KG1 (cell line): ENCODE measurements around the gene SMURF2.
"Not testable (repeated sequence)": the region's sequence is repeated elsewhere in the genome, so short reads cannot be mapped to it uniquely, and the experiment has no call there.

Source experiments
- DNase-seq: peaks from one replicate; lab custom pipeline; 2025; lab: John Stamatoyannopoulos, UW

Gene SMURF2

GRCh38 chr17:64661976-64662773 lies at the start of gene SMURF2:
TSS of gene SMURF2 (minus strand) at chr17:64662307. CDS start at chr17:64661880, 427 bp downstream.
- DNase-seq = peak; percentile 54

- no peak for DNase-seq
These were observed 47.4 kb upstream of the SMURF2 start for GRCh38 chr17:64709481-64709880.

- no peak for DNase-seq
These were observed 45.0 kb upstream of the SMURF2 start for GRCh38 chr17:64707050-64707591.

GRCh38 chr17:64706224-64707049 lies 44.3 kb upstream of the SMURF2 start:
- DNase-seq = no peak

- DNase-seq = no peak
These were observed 40.7 kb upstream of the SMURF2 start for GRCh38 chr17:64702815-64703214.

- DNase-seq = no peak
These were observed 36.6 kb upstream of the SMURF2 start for GRCh38 chr17:64698725-64699124.

- DNase-seq = no peak
These were observed 32.1 kb upstream of the SMURF2 start for GRCh38 chr17:64694207-64694606.

- no peak for DNase-seq
These were observed 30.1 kb upstream of the SMURF2 start for GRCh38 chr17:64692187-64692586.

GRCh38 chr17:64689106-64689505 lies 27.0 kb upstream of the SMURF2 start:
- no peak for DNase-seq

GRCh38 chr17:64688481-64688880 lies 26.4 kb upstream of the SMURF2 start:
- no peak for DNase-seq

GRCh38 chr17:64687961-64688360 lies 25.9 kb upstream of the SMURF2 start:
- no peak for DNase-seq

- DNase-seq = no peak
These were observed 25.3 kb upstream of the SMURF2 start for GRCh38 chr17:64687376-64687775.

GRCh38 chr17:64686705-64687104 lies 24.6 kb upstream of the SMURF2 start:
- DNase-seq = no peak

GRCh38 chr17:64685705-64686104 lies 23.6 kb upstream of the SMURF2 start:
- DNase-seq = no peak

- DNase-seq = no peak
These were observed 21.7 kb upstream of the SMURF2 start for GRCh38 chr17:64683796-64684195.

- no peak for DNase-seq
These were observed 20.4 kb upstream of the SMURF2 start for GRCh38 chr17:64682261-64683181.

GRCh38 chr17:64679710-64680216 lies 17.7 kb upstream of the SMURF2 start:
- DNase-seq = no peak

- no peak for DNase-seq
These were observed 14.7 kb upstream of the SMURF2 start for GRCh38 chr17:64676763-64677162.

GRCh38 chr17:64670843-64671590 lies 8.9 kb upstream of the SMURF2 start:
- DNase-seq = not testable (repeated sequence)

GRCh38 chr17:64667807-64668721 lies 6.0 kb upstream of the SMURF2 start:
- DNase-seq = not testable (repeated sequence)
